Subcutaneous adipose tissue (tissue), 4 donors: ENCODE results near the gene DNAJC9. TPM values are rescaled to one million over a fixed set of nuclear protein-coding genes. Genes with fewer than 3 reads are reported as not detected.

Experiments used
- total RNA-seq, 4 donors: library from RNA; depleted of rRNA; stranded (reverse); fragments of >200 nt; gene quantifications; one replicate each; pipeline ENCODE4 v1.1.0, GENCODE V29; 2016
- TF ChIP-seq, protein P1 (sequence below): fragments of 450-650 bp; IDR thresholded peaks from one replicate; pipeline ENCODE4 v1.5.1; 2016; ENCODE audit warnings: low read depth, mild to moderate bottlenecking, control low read depth, antibody characterized with exemption, moderate library complexity

The DNAJC9 gene
- total RNA-seq, 4 donors from 2014 or later: 11.7 to 16.3 (median 14.3) TPM

DNA sequence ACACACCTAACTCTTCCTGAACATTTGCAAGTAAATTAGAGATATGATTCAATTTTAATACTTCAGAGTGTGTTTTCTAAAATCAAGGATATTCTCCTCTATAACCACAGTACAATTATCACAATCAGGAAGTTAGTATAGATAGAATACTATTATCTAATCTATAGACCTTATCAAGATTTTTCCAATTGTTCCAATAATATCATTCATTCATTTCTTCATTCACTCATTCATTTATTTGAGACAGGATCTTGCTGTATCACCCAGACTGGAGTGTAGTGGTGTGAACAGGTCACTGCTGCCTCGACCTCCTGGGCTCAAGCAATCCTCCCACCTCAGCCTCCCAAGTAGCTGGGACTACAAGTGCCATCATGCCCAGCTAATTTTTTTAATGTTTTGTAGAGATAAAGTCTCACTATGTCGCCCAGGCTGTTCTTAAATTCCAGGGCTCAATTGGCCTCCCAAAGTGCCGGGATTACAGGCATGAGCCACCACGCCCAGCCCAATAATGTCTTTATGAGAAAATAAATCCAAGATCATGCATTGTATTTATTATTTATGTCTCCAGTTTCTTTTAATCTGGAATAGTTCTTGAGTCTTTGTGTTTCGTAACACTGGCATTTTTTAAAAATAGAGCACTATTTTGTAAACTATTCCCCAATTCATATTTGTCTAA, 16.0 kb upstream of the DNAJC9 start:
- TF ChIP-seq, protein P1, sequence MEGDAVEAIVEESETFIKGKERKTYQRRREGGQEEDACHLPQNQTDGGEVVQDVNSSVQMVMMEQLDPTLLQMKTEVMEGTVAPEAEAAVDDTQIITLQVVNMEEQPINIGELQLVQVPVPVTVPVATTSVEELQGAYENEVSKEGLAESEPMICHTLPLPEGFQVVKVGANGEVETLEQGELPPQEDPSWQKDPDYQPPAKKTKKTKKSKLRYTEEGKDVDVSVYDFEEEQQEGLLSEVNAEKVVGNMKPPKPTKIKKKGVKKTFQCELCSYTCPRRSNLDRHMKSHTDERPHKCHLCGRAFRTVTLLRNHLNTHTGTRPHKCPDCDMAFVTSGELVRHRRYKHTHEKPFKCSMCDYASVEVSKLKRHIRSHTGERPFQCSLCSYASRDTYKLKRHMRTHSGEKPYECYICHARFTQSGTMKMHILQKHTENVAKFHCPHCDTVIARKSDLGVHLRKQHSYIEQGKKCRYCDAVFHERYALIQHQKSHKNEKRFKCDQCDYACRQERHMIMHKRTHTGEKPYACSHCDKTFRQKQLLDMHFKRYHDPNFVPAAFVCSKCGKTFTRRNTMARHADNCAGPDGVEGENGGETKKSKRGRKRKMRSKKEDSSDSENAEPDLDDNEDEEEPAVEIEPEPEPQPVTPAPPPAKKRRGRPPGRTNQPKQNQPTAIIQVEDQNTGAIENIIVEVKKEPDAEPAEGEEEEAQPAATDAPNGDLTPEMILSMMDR: no peak

DNA sequence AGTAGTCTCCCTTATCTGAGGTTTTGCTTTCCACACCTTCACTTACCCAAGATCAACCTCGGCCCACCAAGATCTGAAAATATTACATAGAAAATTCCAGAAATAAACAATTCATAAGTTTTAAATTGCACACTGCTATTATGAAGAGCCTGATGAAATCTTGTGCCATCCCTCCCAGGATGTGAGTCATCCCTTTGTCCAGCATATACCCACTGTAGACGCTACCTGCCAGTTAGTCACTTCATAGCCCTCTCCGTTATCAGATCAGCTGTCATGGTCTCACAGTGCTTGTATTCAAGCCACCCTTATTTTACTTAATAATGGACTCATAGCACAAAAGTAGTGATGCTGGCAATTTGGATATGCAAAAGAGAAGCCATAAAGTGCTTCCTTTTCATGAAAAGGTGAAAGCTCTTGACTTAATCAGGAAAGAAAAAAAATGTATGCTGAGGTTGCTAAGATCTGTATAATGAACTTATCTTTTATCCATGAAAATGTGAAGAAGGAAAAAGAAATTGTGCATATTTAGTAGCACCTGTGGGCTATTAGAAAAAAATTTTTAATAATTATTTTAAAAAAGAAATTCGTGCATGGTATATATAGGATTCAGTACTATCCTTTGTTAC, 15.2 kb upstream of the DNAJC9 start:
- TF ChIP-seq, protein P1: no peak

GRCh38 chr10:73261362-73261995, 14.4 kb upstream of the DNAJC9 start:
- TF ChIP-seq, protein P1: no peak

DNA sequence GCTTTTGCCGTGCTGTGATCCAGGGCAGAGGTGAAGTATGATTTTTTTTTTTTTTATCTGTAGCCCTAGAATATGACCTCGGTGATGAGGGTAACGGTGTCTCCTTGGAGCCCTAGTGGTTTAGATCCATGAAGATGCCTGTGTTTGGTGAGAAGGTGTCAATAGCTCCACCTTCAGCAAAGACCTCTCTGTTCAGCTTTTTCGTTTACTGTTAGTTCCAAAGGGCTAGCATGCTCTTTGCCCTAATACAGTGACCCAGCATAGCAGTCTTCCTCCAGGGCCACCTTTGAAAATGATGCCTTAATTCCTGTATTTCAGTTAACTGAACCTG, 6.1 kb upstream of the DNAJC9 start:
- TF ChIP-seq, protein P1: no peak

DNA sequence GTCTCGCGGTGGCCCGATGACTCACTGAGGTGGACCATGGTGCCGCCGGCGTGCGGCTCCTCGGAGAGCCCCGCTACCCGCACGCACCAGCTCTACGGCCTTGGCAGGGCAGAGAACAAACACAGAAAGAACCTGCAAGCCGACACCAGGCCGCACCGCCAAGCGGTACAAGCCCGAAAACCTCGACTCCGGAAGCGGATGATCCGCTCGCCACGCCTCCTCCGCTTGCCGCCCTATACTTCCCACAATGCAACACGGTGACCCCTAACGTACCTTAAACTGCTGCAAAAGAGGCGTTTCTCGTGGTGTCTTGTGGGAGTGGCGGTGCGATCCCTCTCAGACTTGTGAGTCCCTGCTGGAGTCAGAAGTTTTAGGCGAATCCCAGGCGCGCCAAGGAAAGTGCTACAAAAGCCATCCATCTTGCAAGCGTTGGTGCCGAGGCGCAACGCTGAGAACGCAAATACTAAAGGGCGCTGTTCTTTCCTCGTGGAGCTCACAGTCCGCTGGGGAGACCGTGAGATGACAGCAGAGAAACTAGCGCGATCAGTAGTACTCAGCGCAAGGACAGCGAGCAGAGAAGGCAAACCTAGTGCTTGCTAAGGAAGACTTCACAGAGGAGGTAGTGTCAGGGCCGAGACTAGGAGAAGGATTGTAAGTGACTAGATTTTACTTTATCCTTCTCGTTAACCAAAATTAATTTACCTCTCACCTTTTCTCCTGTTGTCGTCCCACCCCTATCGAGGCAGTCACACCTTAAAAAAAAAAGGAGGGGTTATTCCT, 5.6 kb upstream of the DNAJC9 start, which contains the start of gene MRPS16:
Gene MRPS16 (minus strand): TSS at position 200 of the 780 bp plus-strand sequence. CDS start 162 bp downstream, at position 38.
- TF ChIP-seq, protein P1: no peak

- TF ChIP-seq, protein P1: no peak
Observed at GRCh38 chr10:73251683-73252444, 4.8 kb upstream of the DNAJC9 start.
